HepG2 (cell line): Measurements from ENCODE around the gene KCNAB3. TPM values are rescaled to one million over a fixed set of nuclear protein-coding genes. Genes with fewer than 3 reads are reported as not detected.
A peak's percentile ranks its signal among the peaks of the same experiment; 100 is the strongest.

Experiments used
- ATRX ChIP-seq: sonication (generic); formaldehyde crosslinking; IDR thresholded peaks from 2 replicates; pipeline ENCODE4 v1.4.0; 2020; ENCODE audit warnings: missing genetic modification reagents, borderline replicate concordance
- GABPB1 ChIP-seq: IDR thresholded peaks from 2 replicates; pipeline ENCODE4 v1.6.1; 2016; ENCODE audit warnings: mild to moderate bottlenecking, missing genetic modification reagents, moderate library complexity, missing compliant biosample characterization
- GLMP ChIP-seq: sonication (generic); formaldehyde crosslinking; IDR thresholded peaks from 2 replicates; pipeline ENCODE4 v1.9.0; 2021; ENCODE audit warnings: missing genetic modification reagents, mild to moderate bottlenecking, borderline replicate concordance
- GZF1 ChIP-seq: sonication (generic); formaldehyde crosslinking; IDR thresholded peaks from 2 replicates; pipeline ENCODE4 v1.5.1; 2020; ENCODE audit warnings: mild to moderate bottlenecking, missing genetic modification reagents
- HCFC1 ChIP-seq: fragments of 150-350 bp; IDR thresholded peaks from 2 replicates; pipeline ENCODE4 v1.6.1; 2014; ENCODE audit warnings: low read depth, low read length
- HDAC2 ChIP-seq: sonication (generic); formaldehyde crosslinking; IDR thresholded peaks from 2 replicates; pipeline ENCODE4 v1.4.0; 2020; ENCODE audit warnings: missing genetic modification reagents
- IRF2 ChIP-seq: IDR thresholded peaks from 2 replicates; pipeline ENCODE4 v1.6.1; 2018; ENCODE audit warnings: missing genetic modification reagents, missing compliant biosample characterization
- KAT7 ChIP-seq: IDR thresholded peaks from 2 replicates; pipeline ENCODE4 v1.6.1; 2018; ENCODE audit warnings: borderline replicate concordance, missing compliant biosample characterization
- MATR3 ChIP-seq: sonication (generic); formaldehyde crosslinking; IDR thresholded peaks from 2 replicates; pipeline ENCODE4 v1.4.0; 2020; ENCODE audit warnings: missing genetic modification reagents
- NFRKB ChIP-seq: fragments of 450-650 bp; IDR thresholded peaks from 2 replicates; pipeline ENCODE4 v1.6.1; 2017
- PCBP1 ChIP-seq: fragments of 200-400 bp; formaldehyde crosslinking; IDR thresholded peaks from 2 replicates; pipeline ENCODE4 v1.6.1; 2017; ENCODE audit warnings: mild to moderate bottlenecking, low read depth, low read length, borderline replicate concordance
- THAP8 ChIP-seq: sonication (generic); formaldehyde crosslinking; IDR thresholded peaks from 2 replicates; pipeline ENCODE4 v1.5.1; 2020; ENCODE audit warnings: missing genetic modification reagents, mild to moderate bottlenecking, borderline replicate concordance
- ZFP62 ChIP-seq: sonication (generic); formaldehyde crosslinking; IDR thresholded peaks from 2 replicates; pipeline ENCODE4 v1.4.0; 2020; ENCODE audit warnings: missing genetic modification reagents
- ZUFSP ChIP-seq: sonication (generic); formaldehyde crosslinking; IDR thresholded peaks from 2 replicates; pipeline ENCODE4 v1.9.0; 2021; ENCODE audit warnings: missing genetic modification reagents, mild to moderate bottlenecking, borderline replicate concordance
- polyA plus RNA-seq, 8 experiments: library from polyadenylated mRNA; depleted of rRNA in 3 of 8; stranded (reverse) in 7 of 8; unstranded in 1 of 8; fragments of >200 nt; fragmentation: Illumina TruSeq in 4 of 8; extraction: Trizol in 4 of 8; gene quantifications; 2 replicates each; pipeline versions ENCODE4 v1.2.1 to v1.2.3, GENCODE V29; 2011 to 2016; ENCODE audit warnings: low read depth in 4 of 8, missing spikeins in 1 of 8, mixed read lengths in 1 of 8; ENCODE audit not compliant: insufficient read depth in 1 of 8
- total RNA-seq, 5 experiments: library from RNA; depleted of rRNA; stranded (reverse); fragments of >200 nt; fragmentation: Illumina TruSeq; extraction: Trizol; gene quantifications; 2 replicates each; pipeline ENCODE4 v1.2.3, GENCODE V29; 2016; ENCODE audit warnings: low read depth in 1 of 5
- TF ChIP-seq, protein P1 (sequence below): sonication (generic); formaldehyde crosslinking; IDR thresholded peaks from 2 replicates; pipeline ENCODE4 v1.4.0; 2020; ENCODE audit warnings: missing genetic modification reagents, borderline replicate concordance
- TF ChIP-seq, protein P2 (sequence below): sonication (generic); formaldehyde crosslinking; IDR thresholded peaks from 2 replicates; pipeline ENCODE4 v1.8.0; 2022; ENCODE audit warnings: mild to moderate bottlenecking, missing genetic modification reagents; ENCODE audit not compliant: insufficient replicate concordance
- TF ChIP-seq, protein P3 (sequence below): sonication (generic); formaldehyde crosslinking; IDR thresholded peaks from 2 replicates; pipeline ENCODE4 v1.9.0; 2021; ENCODE audit warnings: missing genetic modification reagents, borderline replicate concordance

KCNAB3 gene
- total and polyA plus RNA-seq, 2 of the 13 experiments (the other 11 are each of a cell fraction or from before 2014, with no cell fraction given), result 0.29 to 0.88 TPM

DNA sequence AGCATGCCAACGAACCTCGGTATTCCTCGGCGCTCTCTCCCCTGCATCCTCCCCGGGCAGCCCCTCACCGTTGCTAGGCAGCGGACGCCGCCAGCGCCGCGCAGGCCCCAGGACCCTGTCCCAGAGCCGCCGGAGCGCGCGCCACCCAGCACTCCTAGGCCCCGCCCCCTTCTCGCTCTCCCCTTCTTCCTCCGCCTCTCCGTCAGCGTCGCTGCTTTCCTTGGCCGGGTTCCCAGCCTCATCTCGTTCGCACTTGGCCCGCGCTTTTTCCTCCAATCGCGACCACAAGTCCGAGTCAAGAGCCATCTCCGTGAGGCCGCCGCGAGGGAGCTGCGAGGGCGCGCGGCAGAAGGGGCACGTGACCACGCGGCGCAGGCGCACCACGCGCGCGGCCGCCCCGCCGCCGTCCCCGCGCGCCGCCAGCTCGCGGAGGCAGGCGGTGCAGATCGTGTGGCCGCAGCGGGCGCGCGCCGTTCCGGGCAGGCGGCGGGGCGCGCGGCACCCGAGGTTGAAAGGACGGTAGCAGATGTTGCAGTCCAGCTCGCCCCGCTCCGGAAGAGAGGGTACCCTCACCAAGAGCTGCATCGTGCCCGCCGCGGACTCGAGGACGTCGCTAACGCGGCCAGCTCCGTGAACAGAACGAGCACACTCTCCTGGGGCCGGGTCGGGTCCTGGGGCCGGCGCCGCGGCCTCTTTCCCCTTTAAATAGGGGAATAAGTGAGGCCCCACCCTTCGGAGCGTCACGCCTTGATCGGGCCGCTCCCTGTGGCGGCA, 13.9 kb downstream of the KCNAB3 start, which contains the start of gene RNF227 (continued):
- TF ChIP-seq, protein P1, sequence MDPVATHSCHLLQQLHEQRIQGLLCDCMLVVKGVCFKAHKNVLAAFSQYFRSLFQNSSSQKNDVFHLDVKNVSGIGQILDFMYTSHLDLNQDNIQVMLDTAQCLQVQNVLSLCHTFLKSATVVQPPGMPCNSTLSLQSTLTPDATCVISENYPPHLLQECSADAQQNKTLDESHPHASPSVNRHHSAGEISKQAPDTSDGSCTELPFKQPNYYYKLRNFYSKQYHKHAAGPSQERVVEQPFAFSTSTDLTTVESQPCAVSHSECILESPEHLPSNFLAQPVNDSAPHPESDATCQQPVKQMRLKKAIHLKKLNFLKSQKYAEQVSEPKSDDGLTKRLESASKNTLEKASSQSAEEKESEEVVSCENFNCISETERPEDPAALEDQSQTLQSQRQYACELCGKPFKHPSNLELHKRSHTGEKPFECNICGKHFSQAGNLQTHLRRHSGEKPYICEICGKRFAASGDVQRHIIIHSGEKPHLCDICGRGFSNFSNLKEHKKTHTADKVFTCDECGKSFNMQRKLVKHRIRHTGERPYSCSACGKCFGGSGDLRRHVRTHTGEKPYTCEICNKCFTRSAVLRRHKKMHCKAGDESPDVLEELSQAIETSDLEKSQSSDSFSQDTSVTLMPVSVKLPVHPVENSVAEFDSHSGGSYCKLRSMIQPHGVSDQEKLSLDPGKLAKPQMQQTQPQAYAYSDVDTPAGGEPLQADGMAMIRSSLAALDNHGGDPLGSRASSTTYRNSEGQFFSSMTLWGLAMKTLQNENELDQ (CRISPR knock-in tag), result no peak
- TF ChIP-seq MATR3 (CRISPR knock-in tag), result no peak
- TF ChIP-seq GLMP (CRISPR knock-in tag), result no peak
- TF ChIP-seq, protein P2, sequence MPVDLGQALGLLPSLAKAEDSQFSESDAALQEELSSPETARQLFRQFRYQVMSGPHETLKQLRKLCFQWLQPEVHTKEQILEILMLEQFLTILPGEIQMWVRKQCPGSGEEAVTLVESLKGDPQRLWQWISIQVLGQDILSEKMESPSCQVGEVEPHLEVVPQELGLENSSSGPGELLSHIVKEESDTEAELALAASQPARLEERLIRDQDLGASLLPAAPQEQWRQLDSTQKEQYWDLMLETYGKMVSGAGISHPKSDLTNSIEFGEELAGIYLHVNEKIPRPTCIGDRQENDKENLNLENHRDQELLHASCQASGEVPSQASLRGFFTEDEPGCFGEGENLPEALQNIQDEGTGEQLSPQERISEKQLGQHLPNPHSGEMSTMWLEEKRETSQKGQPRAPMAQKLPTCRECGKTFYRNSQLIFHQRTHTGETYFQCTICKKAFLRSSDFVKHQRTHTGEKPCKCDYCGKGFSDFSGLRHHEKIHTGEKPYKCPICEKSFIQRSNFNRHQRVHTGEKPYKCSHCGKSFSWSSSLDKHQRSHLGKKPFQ (CRISPR knock-in tag), result no peak
- no peak for TF ChIP-seq ATRX (CRISPR knock-in tag)
- peak; percentile 59; the same call in 1 of the 2 replicates for TF ChIP-seq IRF2 (CRISPR knock-in tag)
- TF ChIP-seq HDAC2 (CRISPR knock-in tag), result no peak
- TF ChIP-seq NFRKB, result no peak
- no peak for TF ChIP-seq THAP8 (CRISPR knock-in tag)
- TF ChIP-seq HCFC1, result no peak
- TF ChIP-seq PCBP1, result no peak
- TF ChIP-seq ZFP62 (CRISPR knock-in tag), result no peak
- TF ChIP-seq ZUFSP (CRISPR knock-in tag), result no peak
- peak; percentile 63; the same call in 1 of the 2 replicates for TF ChIP-seq KAT7 (CRISPR knock-in tag)
- TF ChIP-seq, protein P3, sequence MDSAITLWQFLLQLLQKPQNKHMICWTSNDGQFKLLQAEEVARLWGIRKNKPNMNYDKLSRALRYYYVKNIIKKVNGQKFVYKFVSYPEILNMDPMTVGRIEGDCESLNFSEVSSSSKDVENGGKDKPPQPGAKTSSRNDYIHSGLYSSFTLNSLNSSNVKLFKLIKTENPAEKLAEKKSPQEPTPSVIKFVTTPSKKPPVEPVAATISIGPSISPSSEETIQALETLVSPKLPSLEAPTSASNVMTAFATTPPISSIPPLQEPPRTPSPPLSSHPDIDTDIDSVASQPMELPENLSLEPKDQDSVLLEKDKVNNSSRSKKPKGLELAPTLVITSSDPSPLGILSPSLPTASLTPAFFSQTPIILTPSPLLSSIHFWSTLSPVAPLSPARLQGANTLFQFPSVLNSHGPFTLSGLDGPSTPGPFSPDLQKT (CRISPR knock-in tag), result no peak; the same call in 1 of the 2 replicates
- TF ChIP-seq GZF1 (CRISPR knock-in tag), result 0 out of 2 replicates have a peak, but pooled peaks have one; percentile 36
- peak; percentile 62; the same call in 1 of the 2 replicates for TF ChIP-seq GABPB1
